Right lobe of liver (tissue), 6 donors: ENCODE measurements around the gene UBL7. TPM values are rescaled to one million over a fixed set of nuclear protein-coding genes. Genes with fewer than 3 reads are reported as not detected.

Source experiments
- ATAC-seq, 4 donors: fragments of 200-7000 bp; cut with Tn5 transposase; one replicate each; pipeline ENCODE4 v1.9.1; 2020; ENCODE audit warnings: mild to moderate bottlenecking in 4 of 4, moderate library complexity in 4 of 4
- DNase-seq, 3 donors: peaks; one replicate each; pipeline ENCODE4 v3.0.0-alpha.2; 2020
- H3K27ac ChIP-seq, 3 donors: fragments of 200-600 bp; one replicate each; pipeline ENCODE4 v1.8.0; 2022
- H3K27me3 ChIP-seq, 2 donors: fragments of 200-600 bp; one replicate each; pipeline ENCODE4 v1.8.0; 2022
- H3K36me3 ChIP-seq, 4 donors: fragments of 200-600 bp; sonication (generic) in 1 of 4; one replicate each; pipeline versions ENCODE4 v1.5.1 to v1.8.0; 2017 to 2022; ENCODE audit warnings: control low read depth in 1 of 4
- H3K4me1 ChIP-seq, 4 donors: fragments of 200-600 bp; sonication (generic) in 1 of 4; one replicate each; pipeline versions ENCODE4 v1.5.1 to v1.8.0; 2017 to 2022; ENCODE audit warnings: control low read depth in 1 of 4
- H3K4me3 ChIP-seq, 3 donors: fragments of 200-600 bp; one replicate each; pipeline ENCODE4 v1.8.0; 2022
- H3K9me3 ChIP-seq, 4 donors: fragments of 200-600 bp; sonication (generic) in 1 of 4; one replicate each; pipeline versions ENCODE4 v1.5.1 to v1.8.0; 2017 to 2022; ENCODE audit warnings: control low read depth in 1 of 4
- POLR2A ChIP-seq: fragments of 450-650 bp; IDR thresholded peaks from one replicate; pipeline ENCODE4 v1.6.1; 2017; ENCODE audit warnings: antibody characterized with exemption, mild to moderate bottlenecking
- WGBS: methylation state at CpG from one replicate; pipeline ENCODE4 v1.1.6; 2018; ENCODE audit warnings: low coverage, low lambda C conversion rate; ENCODE audit not compliant: insufficient coverage; ENCODE audit errors: missing lambda C conversion rate; 5-methylcytosine and 5-hydroxymethylcytosine counted together
- intact Hi-C, 2 donors: fragments of 100-400 bp; cut with DNase I; formaldehyde crosslinking; loops; one replicate each; pipeline versions ENCODE4 v1.11.2 to v1.14.1; 2022
- total RNA-seq, 6 experiments: library from RNA; depleted of rRNA in 2 of 6; stranded (reverse); fragments of >200 nt in 2 of 6; fragmentation: NEBNext Ultra II Directional in 3 of 6; extraction: Animal tissue kit (Norgen Biotek cat#: 25700) in 3 of 6; gene quantifications; one replicate each; pipeline versions ENCODE4 v1.1.0 to v1.2.4, GENCODE V29; 2016 to 2023
- TF ChIP-seq, protein P1 (sequence below), 4 donors: fragments of 200-600 bp in 3 of 4; fragments of 450-650 bp in 1 of 4; IDR thresholded peaks; one replicate each; pipeline versions ENCODE4 v1.5.1 to v1.8.0; 2016 to 2022; ENCODE audit warnings: antibody characterized with exemption in 4 of 4, mild to moderate bottlenecking in 2 of 4
- donor health status: DM: no; HTN: yes; CAD: no.
- donor health status: DM: no; HTN: no; CAD: no.
- donor health status: DM: no; HTN: no; CAD: no.
- donor health status: DM: no; HTN: yes; CAD: no.
- donor health status: DM: no; HTN: yes; CAD: no.

The UBL7 gene
- total RNA-seq, 6 experiments from 2014 or later: 14.8 to 38.0 (median 17.3) TPM

DNA sequence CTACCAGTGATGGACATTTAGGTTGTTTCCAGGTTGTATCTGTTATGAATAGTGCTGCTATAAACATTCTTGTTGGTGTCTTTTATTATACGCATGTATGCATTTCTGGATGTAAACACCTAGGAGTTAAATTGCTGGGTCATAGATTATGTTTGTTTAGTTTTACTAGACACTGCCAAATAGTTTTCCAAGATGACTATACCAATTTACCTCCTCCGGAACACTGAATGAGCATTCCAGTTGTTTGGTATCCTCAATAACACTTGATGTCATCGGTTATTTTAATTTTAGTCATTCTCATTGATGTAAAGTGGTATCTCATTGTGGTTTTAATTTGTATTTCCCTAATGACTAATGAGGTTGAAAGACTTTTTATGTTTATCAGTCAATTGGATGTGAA is 43.5 kb upstream of the UBL7 start:
- 94% methylated on average over 3 of the region's 3 CpGs for WGBS
- TF ChIP-seq, protein P1, sequence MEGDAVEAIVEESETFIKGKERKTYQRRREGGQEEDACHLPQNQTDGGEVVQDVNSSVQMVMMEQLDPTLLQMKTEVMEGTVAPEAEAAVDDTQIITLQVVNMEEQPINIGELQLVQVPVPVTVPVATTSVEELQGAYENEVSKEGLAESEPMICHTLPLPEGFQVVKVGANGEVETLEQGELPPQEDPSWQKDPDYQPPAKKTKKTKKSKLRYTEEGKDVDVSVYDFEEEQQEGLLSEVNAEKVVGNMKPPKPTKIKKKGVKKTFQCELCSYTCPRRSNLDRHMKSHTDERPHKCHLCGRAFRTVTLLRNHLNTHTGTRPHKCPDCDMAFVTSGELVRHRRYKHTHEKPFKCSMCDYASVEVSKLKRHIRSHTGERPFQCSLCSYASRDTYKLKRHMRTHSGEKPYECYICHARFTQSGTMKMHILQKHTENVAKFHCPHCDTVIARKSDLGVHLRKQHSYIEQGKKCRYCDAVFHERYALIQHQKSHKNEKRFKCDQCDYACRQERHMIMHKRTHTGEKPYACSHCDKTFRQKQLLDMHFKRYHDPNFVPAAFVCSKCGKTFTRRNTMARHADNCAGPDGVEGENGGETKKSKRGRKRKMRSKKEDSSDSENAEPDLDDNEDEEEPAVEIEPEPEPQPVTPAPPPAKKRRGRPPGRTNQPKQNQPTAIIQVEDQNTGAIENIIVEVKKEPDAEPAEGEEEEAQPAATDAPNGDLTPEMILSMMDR (IDR thresholded peaks at IDR 0.05): no peak
- no peak for TF ChIP-seq POLR2A

DNA sequence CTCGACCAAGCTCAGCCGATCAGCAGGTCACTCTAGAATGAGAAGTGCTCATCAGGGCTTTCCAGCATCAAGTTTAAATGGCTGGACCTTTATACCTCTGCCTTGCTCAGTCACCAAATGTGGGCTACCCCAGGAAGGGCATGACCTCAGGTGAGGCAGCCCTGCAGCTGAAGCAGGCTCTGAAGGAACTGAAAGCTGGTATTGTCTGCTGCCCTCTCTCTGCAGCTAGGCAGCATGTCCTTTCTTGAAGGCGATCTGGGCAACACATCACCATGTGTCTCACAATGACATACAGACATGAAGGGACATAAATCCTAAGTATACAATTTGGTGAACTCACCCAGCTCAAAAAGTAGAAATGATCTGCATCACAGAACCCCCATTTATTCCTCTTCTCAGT is 41.3 kb upstream of the UBL7 start:
- DNase-seq (no peak), ATAC-seq (no peak)
- TF ChIP-seq POLR2A: no peak
- TF ChIP-seq, protein P1 (IDR thresholded peaks at IDR 0.05): no peak
- no peak overlapping the region for H3K4me3 ChIP-seq
- intact Hi-C loops: no loop called here
- H3K9me3 ChIP-seq: no peaks in the 10 kb centered on the region
- H3K4me1 ChIP-seq: no peaks in the 10 kb centered on the region
- no peak overlapping the region for H3K27ac ChIP-seq
- H3K27me3 ChIP-seq: no peaks in the 10 kb centered on the region
- no peaks in the 10 kb centered on the region for H3K36me3 ChIP-seq
- 62% methylated on average over 3 of the region's 3 CpGs for WGBS

More for the DNA sequence above, 43.5 kb upstream of the UBL7 start:
- H3K36me3 ChIP-seq: no peaks in the 10 kb centered on the region
- intact Hi-C loops: no loop called here
- H3K9me3 ChIP-seq: no peaks in the 10 kb centered on the region
- H3K27ac ChIP-seq: no peak overlapping the region
- ATAC-seq (no peak), DNase-seq (no peak)
- no peaks in the 10 kb centered on the region for H3K4me1 ChIP-seq
- H3K4me3 ChIP-seq: no peak overlapping the region
- H3K27me3 ChIP-seq: no peaks in the 10 kb centered on the region

DNA sequence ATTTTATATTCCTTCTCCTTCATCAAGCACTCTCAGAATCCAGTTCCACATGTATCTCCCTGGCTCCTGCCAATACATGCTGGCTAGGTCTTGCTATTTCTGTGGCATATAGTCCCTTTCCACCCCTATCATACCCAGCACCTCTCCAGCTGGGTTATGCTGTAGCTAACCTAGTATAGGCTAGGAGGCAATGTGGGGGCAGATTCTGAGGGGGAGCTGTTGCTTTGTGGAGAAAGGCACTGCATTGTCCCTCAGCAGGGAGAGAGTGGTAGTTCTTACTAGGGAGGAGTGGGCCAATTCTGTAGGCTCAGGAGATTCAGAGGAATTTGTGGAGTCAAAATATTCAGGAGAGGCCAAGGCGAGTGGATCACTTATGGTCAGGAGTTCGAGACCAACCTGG is 39.4 kb upstream of the UBL7 start:
- H3K9me3 ChIP-seq: no peaks in the 10 kb centered on the region
- TF ChIP-seq POLR2A: no peak
- TF ChIP-seq, protein P1 (IDR thresholded peaks at IDR 0.05): no peak
- H3K27me3 ChIP-seq: no peaks in the 10 kb centered on the region
- ATAC-seq (no peak), DNase-seq (no peak)
- no peaks in the 10 kb centered on the region for H3K4me1 ChIP-seq
- 100% methylated on average over 2 of the region's 2 CpGs for WGBS
- no peaks in the 10 kb centered on the region for H3K36me3 ChIP-seq
- no peak overlapping the region for H3K27ac ChIP-seq
- H3K4me3 ChIP-seq: no peak overlapping the region
- intact Hi-C loops: no loop called here

DNA sequence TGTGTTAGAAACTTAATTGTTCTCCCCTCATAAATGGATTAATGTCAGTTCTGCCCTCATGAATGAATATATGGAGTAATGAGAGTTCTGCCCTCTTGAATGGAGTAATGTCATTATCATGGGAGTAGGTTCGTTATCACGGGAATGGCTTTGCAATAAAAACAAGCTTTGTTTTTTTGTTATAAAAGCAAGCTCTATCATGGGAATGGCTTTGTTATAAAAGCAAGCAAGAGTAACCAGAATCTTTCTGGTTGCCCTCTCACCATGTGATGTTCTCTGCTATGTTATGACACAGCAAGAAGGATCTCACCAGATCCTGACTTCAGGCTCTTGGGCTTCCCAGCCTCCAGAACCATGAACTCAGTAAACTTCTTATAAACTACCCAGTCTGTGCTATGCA is 38.4 kb upstream of the UBL7 start:
- no peaks in the 10 kb centered on the region for H3K36me3 ChIP-seq
- ATAC-seq (no peak), DNase-seq (no peak)
- TF ChIP-seq POLR2A: no peak
- TF ChIP-seq, protein P1 (IDR thresholded peaks at IDR 0.05): no peak
- no peaks in the 10 kb centered on the region for H3K9me3 ChIP-seq
- H3K4me3 ChIP-seq: no peak overlapping the region
- H3K27ac ChIP-seq: no peak overlapping the region
- no peaks in the 10 kb centered on the region for H3K27me3 ChIP-seq
- H3K4me1 ChIP-seq: no peaks in the 10 kb centered on the region
- 95% methylated on average over 2 of the region's 2 CpGs for WGBS
- intact Hi-C loops: no loop called here

DNA sequence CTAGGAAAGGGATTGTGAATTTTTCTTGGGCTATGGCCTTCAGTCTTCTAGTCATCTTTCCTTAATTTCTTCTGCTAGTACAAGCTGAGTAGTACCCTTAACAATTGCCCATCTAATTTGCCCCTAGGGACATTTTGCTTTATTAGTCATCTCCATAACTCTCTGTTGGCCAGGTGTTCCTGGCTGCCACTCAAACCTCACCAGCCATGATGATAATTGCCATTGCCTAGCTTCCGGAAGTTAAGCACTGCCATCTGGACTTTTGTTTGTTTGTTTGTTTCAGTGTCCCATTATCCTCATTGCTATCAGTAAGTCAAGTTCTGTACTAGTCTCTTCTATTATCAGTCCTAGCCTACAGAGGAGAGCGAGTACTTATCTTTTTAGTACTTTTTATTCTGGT is 36.6 kb upstream of the UBL7 start:
- no peak for ATAC-seq
- intact Hi-C loops: no loop called here
- WGBS: 82% methylated on average over 2 of the region's 2 CpGs
- TF ChIP-seq, protein P1 (IDR thresholded peaks at IDR 0.05): no peak
- no peak for TF ChIP-seq POLR2A
- H3K4me1 ChIP-seq: no peaks in the 10 kb centered on the region
- H3K9me3 ChIP-seq: no peaks in the 10 kb centered on the region
- H3K27ac ChIP-seq: no peak overlapping the region
- no peak overlapping the region for H3K4me3 ChIP-seq
- DNase-seq: no peak
- no peaks in the 10 kb centered on the region for H3K27me3 ChIP-seq
- no peaks in the 10 kb centered on the region for H3K36me3 ChIP-seq
